GM19395 (cell line): ENCODE measurements around the gene PPFIA2.

ENCODE experiments used
- ATAC-seq: cut with Tn5 transposase; IDR thresholded peaks from one replicate; pipeline ENCODE4 v1.9.1; 2021; ENCODE audit warnings: mild to moderate bottlenecking, moderate library complexity; ENCODE audit not compliant: unreplicated experiment

PPFIA2 gene

GRCh38 chr12:81294325-81295190, 464.6 kb downstream of the PPFIA2 start:
- no peak for ATAC-seq

GRCh38 chr12:81288651-81289050, 470.5 kb downstream of the PPFIA2 start:
- no peak for ATAC-seq

GRCh38 chr12:81284137-81284536, 475.0 kb downstream of the PPFIA2 start:
- no peak for ATAC-seq

GRCh38 chr12:81274637-81275529, 484.3 kb downstream of the PPFIA2 start:
- no peak for ATAC-seq

- no peak for ATAC-seq
Measured at GRCh38 chr12:81270385-81270784, 488.8 kb downstream of the PPFIA2 start.

- no peak for ATAC-seq
Measured at GRCh38 chr12:81263072-81263471, 496.1 kb downstream of the PPFIA2 start.

- ATAC-seq: no peak
Measured at GRCh38 chr12:81261508-81262207, 497.5 kb downstream of the PPFIA2 start.

GRCh38 chr12:81259360-81259759, 499.8 kb downstream of the PPFIA2 start:
- no peak for ATAC-seq

- no peak for ATAC-seq
Measured at GRCh38 chr12:81257947-81258551, 501.1 kb downstream of the PPFIA2 start.

GRCh38 chr12:81255947-81256346, 503.2 kb downstream of the PPFIA2 start:
- no peak for ATAC-seq

- ATAC-seq: no peak
Measured at GRCh38 chr12:81255456-81255855, 503.7 kb downstream of the PPFIA2 start.

GRCh38 chr12:81253360-81253759, 505.8 kb downstream of the PPFIA2 start:
- no peak for ATAC-seq

GRCh38 chr12:81252228-81252627, 506.9 kb downstream of the PPFIA2 start:
- ATAC-seq: no peak

- ATAC-seq: no peak
Measured at GRCh38 chr12:81249976-81250375, 509.2 kb downstream of the PPFIA2 start.

- ATAC-seq: no peak
Measured at GRCh38 chr12:81245907-81246570, 513.1 kb downstream of the PPFIA2 start.

GRCh38 chr12:81245458-81245857, 513.7 kb downstream of the PPFIA2 start:
- ATAC-seq: no peak

GRCh38 chr12:81231574-81232368, 527.4 kb downstream of the PPFIA2 start:
- ATAC-seq: no peak

- ATAC-seq: no peak
Measured at GRCh38 chr12:81229759-81230158, 529.4 kb downstream of the PPFIA2 start.

GRCh38 chr12:81224626-81225025, 534.5 kb downstream of the PPFIA2 start:
- no peak for ATAC-seq
